ENCODE data around the gene TRIM45.
A peak's percentile ranks its signal among the peaks of the same experiment; 100 is the strongest.
"Not testable (repeated sequence)": the region's sequence is repeated elsewhere in the genome, so short reads cannot be mapped to it uniquely, and the experiment has no call there.

Gene TRIM45
- total RNA-seq: 0.07 to 2.3 (median 0.86) reads per million in 17 experiments

GRCh38 chr1:117121589-117122329, at the start of gene TRIM45:
TRIM45 (minus strand) TSS chr1:117121749; CDS start chr1:117121201, 548 bp downstream.
- DNase-seq: peak; percentile 97 to 99 (median 98)

GRCh38 chr1:117169871-117170596, 48.5 kb upstream of the TRIM45 start:
- no peak for DNase-seq

- no peak for DNase-seq
Measured at GRCh38 chr1:117167402-117167801, 45.9 kb upstream of the TRIM45 start.

GRCh38 chr1:117166076-117166475, 44.5 kb upstream of the TRIM45 start:
- DNase-seq: no peak

GRCh38 chr1:117164209-117164608, 42.7 kb upstream of the TRIM45 start:
- DNase-seq: no peak

GRCh38 chr1:117162816-117163215, 41.3 kb upstream of the TRIM45 start:
- DNase-seq: no peak

GRCh38 chr1:117161887-117162286, 40.3 kb upstream of the TRIM45 start:
- no peak for DNase-seq

GRCh38 chr1:117151305-117151704, 29.8 kb upstream of the TRIM45 start:
- not testable (repeated sequence) for DNase-seq

- peak in 2 of 4 experiments; percentile 19 to 28 for DNase-seq
Measured at GRCh38 chr1:117150316-117150715, 28.8 kb upstream of the TRIM45 start.

- no peak for DNase-seq
Measured at GRCh38 chr1:117147856-117148588, 26.5 kb upstream of the TRIM45 start.

GRCh38 chr1:117147341-117147831, 25.8 kb upstream of the TRIM45 start:
- no peak for DNase-seq

GRCh38 chr1:117146575-117147340, 25.2 kb upstream of the TRIM45 start:
- DNase-seq: no peak

- DNase-seq: no peak
Measured at GRCh38 chr1:117146072-117146471, 24.5 kb upstream of the TRIM45 start.

- DNase-seq: no peak
Measured at GRCh38 chr1:117143871-117144270, 22.3 kb upstream of the TRIM45 start.

- no peak for DNase-seq
Measured at GRCh38 chr1:117143172-117143571, 21.6 kb upstream of the TRIM45 start.

GRCh38 chr1:117142200-117142599, 20.7 kb upstream of the TRIM45 start:
- no peak for DNase-seq

- no peak for DNase-seq
Measured at GRCh38 chr1:117138561-117138960, 17.0 kb upstream of the TRIM45 start.

GRCh38 chr1:117138106-117138505, 16.6 kb upstream of the TRIM45 start:
- no peak for DNase-seq

GRCh38 chr1:117137281-117137855, 15.8 kb upstream of the TRIM45 start:
- no peak for DNase-seq

- DNase-seq: no peak
Measured at GRCh38 chr1:117136749-117137148, 15.2 kb upstream of the TRIM45 start.

- DNase-seq: no peak
Measured at GRCh38 chr1:117135329-117135728, 13.8 kb upstream of the TRIM45 start.

- DNase-seq: no peak
Measured at GRCh38 chr1:117130526-117130925, 9.0 kb upstream of the TRIM45 start.

Measured in suppressor macrophage (primary cell).